Panc1 (cell line): Measurements from ENCODE around the gene HADH. TPM values are rescaled to one million over a fixed set of nuclear protein-coding genes. Genes with fewer than 3 reads are reported as not detected.

ENCODE experiments used
- ATAC-seq: fragments of 200-7000 bp; cut with Tn5 transposase; 2 replicates; pipeline ENCODE4 v1.9.1; 2020; ENCODE audit warnings: mild to moderate bottlenecking, moderate library complexity
- BruUV-seq: library from RNA; stranded (reverse); fragments of 400-500 nt; replicated peaks from 2 replicates; lab custom pipeline; 2021; lab: Mats Ljungman, UMichigan
- CTCF ChIA-PET: fragments of 300-600 bp; sonication (Branson Sonifier 250); formaldehyde crosslinking; loops from one replicate; lab custom pipeline; 2022; ENCODE audit warnings: antibody characterized with exemption; lab: Charles Lee
- POLR2A ChIA-PET: fragments of 300-600 bp; sonication (Branson Sonifier 250); formaldehyde crosslinking; loops from one replicate; lab custom pipeline; 2022; ENCODE audit warnings: antibody characterized with exemption; lab: Charles Lee
- DNase-seq: peaks from one replicate; pipeline ENCODE4 v3.0.0-alpha.2; 2010; ENCODE audit warnings: low read depth, low spot score
- H3K27ac ChIP-seq: 2 replicates; pipeline ENCODE4 v1.5.1; 2011; ENCODE audit warnings: mild to moderate bottlenecking, low read length, inconsistent platforms
- H3K27me3 ChIP-seq: fragments of 200-500 bp; sonication (Bioruptor generic); 2 replicates; pipeline ENCODE4 v1.6.0; 2014; ENCODE audit warnings: low read length, inconsistent platforms; ENCODE audit not compliant: control insufficient read depth, insufficient read depth
- H3K36me3 ChIP-seq: fragments of 200-500 bp; sonication (Bioruptor generic); 2 replicates; pipeline ENCODE4 v1.5.1; 2014; ENCODE audit warnings: inconsistent platforms, mild to moderate bottlenecking, low read length, moderate library complexity; ENCODE audit not compliant: control insufficient read depth, insufficient read depth
- H3K4me1 ChIP-seq: 2 replicates; pipeline ENCODE4 v1.5.1; 2011; ENCODE audit warnings: inconsistent platforms, mild to moderate bottlenecking, low read length, moderate library complexity; ENCODE audit not compliant: control insufficient read depth, insufficient read depth
- H3K4me3 ChIP-seq, 2 experiments: 2 replicates each; pipeline ENCODE4 v1.5.1; 2011 to 2012; ENCODE audit warnings: low read depth in 2 of 2, low read length in 2 of 2, mild to moderate bottlenecking in 2 of 2, inconsistent platforms in 1 of 2, moderate library complexity in 1 of 2
- H3K9me3 ChIP-seq: fragments of 200-500 bp; sonication (Bioruptor generic); 2 replicates; pipeline ENCODE4 v1.5.1; 2014; ENCODE audit warnings: low read depth, mild to moderate bottlenecking, inconsistent platforms, low read length, moderate library complexity; ENCODE audit not compliant: control insufficient read depth, insufficient read depth
- CTCF ChIP-seq: fragments of 450-650 bp; IDR thresholded peaks from 2 replicates; pipeline ENCODE4 v1.5.1; 2017; ENCODE audit warnings: mild to moderate bottlenecking
- POLR2AphosphoS5 ChIP-seq: IDR thresholded peaks from 2 replicates; pipeline ENCODE4 v1.6.1; 2012; ENCODE audit warnings: mild to moderate bottlenecking, low read depth, low read length, moderate library complexity
- SIN3A ChIP-seq: IDR thresholded peaks from 2 replicates; pipeline ENCODE4 v1.6.1; 2012; ENCODE audit warnings: low read depth, mild to moderate bottlenecking, low read length, moderate library complexity, borderline replicate concordance; ENCODE audit not compliant: insufficient read depth
- TCF7L2 ChIP-seq: IDR thresholded peaks from 2 replicates; pipeline ENCODE4 v1.6.1; 2011; ENCODE audit warnings: mild to moderate bottlenecking, low read depth, low read length, inconsistent platforms
- in situ Hi-C: cut with HindIII; loops from 2 replicates; pipeline ENCODE4 v1.10.0; 2016; ENCODE audit warnings: low sequenced_read_pairs, low pct_unique_long_range_greater_than_20kb
- intact Hi-C: fragments of 100-400 bp; cut with micrococcal nuclease; formaldehyde crosslinking; loops from one replicate; pipeline ENCODE4 v1.10.0; 2022; ENCODE audit not compliant: unreplicated experiment
- total RNA-seq: library from RNA; stranded (reverse); gene quantifications from one replicate; pipeline ENCODE4 v1.2.1, GENCODE V29; 2021; ENCODE audit not compliant: unreplicated experiment
- TF ChIP-seq, protein P1 (sequence below), 2 experiments: IDR thresholded peaks; 2 replicates each; pipeline ENCODE4 v1.6.1; 2011 to 2012; ENCODE audit warnings: low read depth in 2 of 2, control low read depth in 1 of 2, low read length in 1 of 2, mild to moderate bottlenecking in 1 of 2, moderate library complexity in 1 of 2; ENCODE audit not compliant: insufficient read depth in 1 of 2

HADH gene
- total RNA-seq, 1 experiment from 2014 or later = 20.0 TPM

- Histone ChIP-seq H3K27me3 (no peaks in the 10 kb centered on the region), H3K27ac (no peak overlapping the region), H3K4me1 (no peaks in the 10 kb centered on the region), H3K4me3 (no peak overlapping the region), H3K9me3 (no peaks in the 10 kb centered on the region), H3K36me3 (no peaks in the 10 kb centered on the region)
- no TSS peak for BruUV-seq
- DNase-seq (no peak), ATAC-seq (no peak)
- ChIA-PET CTCF (no interaction called here), POLR2A (no interaction called here)
- TF ChIP-seq TCF7L2 = no peak
- TF ChIP-seq, protein P1, sequence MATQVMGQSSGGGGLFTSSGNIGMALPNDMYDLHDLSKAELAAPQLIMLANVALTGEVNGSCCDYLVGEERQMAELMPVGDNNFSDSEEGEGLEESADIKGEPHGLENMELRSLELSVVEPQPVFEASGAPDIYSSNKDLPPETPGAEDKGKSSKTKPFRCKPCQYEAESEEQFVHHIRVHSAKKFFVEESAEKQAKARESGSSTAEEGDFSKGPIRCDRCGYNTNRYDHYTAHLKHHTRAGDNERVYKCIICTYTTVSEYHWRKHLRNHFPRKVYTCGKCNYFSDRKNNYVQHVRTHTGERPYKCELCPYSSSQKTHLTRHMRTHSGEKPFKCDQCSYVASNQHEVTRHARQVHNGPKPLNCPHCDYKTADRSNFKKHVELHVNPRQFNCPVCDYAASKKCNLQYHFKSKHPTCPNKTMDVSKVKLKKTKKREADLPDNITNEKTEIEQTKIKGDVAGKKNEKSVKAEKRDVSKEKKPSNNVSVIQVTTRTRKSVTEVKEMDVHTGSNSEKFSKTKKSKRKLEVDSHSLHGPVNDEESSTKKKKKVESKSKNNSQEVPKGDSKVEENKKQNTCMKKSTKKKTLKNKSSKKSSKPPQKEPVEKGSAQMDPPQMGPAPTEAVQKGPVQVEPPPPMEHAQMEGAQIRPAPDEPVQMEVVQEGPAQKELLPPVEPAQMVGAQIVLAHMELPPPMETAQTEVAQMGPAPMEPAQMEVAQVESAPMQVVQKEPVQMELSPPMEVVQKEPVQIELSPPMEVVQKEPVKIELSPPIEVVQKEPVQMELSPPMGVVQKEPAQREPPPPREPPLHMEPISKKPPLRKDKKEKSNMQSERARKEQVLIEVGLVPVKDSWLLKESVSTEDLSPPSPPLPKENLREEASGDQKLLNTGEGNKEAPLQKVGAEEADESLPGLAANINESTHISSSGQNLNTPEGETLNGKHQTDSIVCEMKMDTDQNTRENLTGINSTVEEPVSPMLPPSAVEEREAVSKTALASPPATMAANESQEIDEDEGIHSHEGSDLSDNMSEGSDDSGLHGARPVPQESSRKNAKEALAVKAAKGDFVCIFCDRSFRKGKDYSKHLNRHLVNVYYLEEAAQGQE (IDR thresholded peaks at IDR 0.05; ENCODE audit: insufficient read depth in 1 of 2, low read depth in 2 of 2, low read length in 1 of 2) = no peak
- TF ChIP-seq POLR2AphosphoS5 = no peak
- no peak for TF ChIP-seq CTCF
- TF ChIP-seq SIN3A = no peak
- in situ Hi-C loops = no loop called here
- intact Hi-C loops = no loop called here
These were observed 91.1 kb downstream of the HADH start for GRCh38 chr4:108080747-108081146.

- in situ Hi-C loops (no loop called here), intact Hi-C loops (no loop called here)
- ChIA-PET CTCF (no interaction called here), POLR2A (no interaction called here)
- H3K27me3 ChIP-seq = no peaks in the 10 kb centered on the region
- BruUV-seq = no TSS peak
- no peak overlapping the region for H3K27ac ChIP-seq
- DNase-seq (no peak), ATAC-seq (no peak)
- no peaks in the 10 kb centered on the region for H3K4me1 ChIP-seq
- TF ChIP-seq POLR2AphosphoS5 (no peak), CTCF (no peak), SIN3A (no peak)
- H3K4me3 ChIP-seq = no peak overlapping the region
- H3K9me3 ChIP-seq = no peaks in the 10 kb centered on the region
- no peaks in the 10 kb centered on the region for H3K36me3 ChIP-seq
These were observed 91.6 kb downstream of the HADH start for GRCh38 chr4:108081256-108081655.

Other genes starting within 250 kb of the HADH start
- 15.6 TPM for gene SGMS2, start 165.0 kb upstream of the HADH start, total RNA-seq
- gene CYP2U1, start 58.3 kb upstream of the HADH start, total RNA-seq = 1.2 TPM
- 0.54 TPM for gene LEF1, start 179.0 kb downstream of the HADH start, total RNA-seq